ENCODE measurements around the gene PRRT2. TPM values are rescaled to one million over a fixed set of nuclear protein-coding genes. Genes with fewer than 3 reads are reported as not detected.

PRRT2 gene
- total and polyA plus RNA-seq, 10 of the 15 experiments (the other 5 are each of a cell fraction or from before 2014, with no cell fraction given) = 0.08 to 0.49 (median 0.12) TPM; not detected in 4

DNA sequence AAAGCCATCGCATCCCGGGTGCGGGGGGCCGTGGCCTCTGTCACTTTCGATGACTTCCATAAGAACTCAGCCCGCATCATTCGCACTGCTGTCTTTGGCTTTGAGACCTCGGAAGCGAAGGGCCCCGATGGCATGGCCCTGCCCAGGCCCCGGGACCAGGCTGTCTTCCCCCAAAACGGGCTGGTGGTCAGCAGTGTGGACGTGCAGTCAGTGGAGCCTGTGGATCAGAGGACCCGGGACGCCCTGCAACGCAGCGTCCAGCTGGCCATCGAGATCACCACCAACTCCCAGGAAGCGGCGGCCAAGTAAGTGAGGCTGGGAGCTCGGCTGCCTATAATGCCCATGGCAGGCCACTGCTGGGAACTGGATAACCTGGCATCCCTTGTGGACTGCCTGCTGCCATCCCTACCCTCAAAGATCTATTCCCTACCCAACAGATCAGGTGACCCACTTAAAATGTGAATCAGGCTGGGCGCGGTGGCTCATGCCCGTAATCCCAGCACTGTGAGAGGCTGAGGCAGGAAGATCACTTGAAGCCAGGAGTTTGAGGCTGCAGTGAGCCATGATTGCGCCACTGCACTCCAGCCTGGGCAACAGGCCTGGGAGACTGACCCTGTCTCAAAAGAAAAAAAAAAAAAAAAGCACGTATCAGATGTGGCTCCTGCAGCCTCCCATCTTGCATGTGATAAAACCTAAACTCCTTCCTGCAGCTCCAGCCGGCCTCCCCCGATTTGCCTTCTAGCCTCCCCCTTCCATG lies 32.8 kb downstream of the PRRT2 start:
- Histone ChIP-seq H3K4me3 (no peak overlapping the region), H3K4me2 (ENCODE audit: control insufficient read depth, insufficient read depth) (no peak overlapping the region), H3K79me2 (ENCODE audit: control insufficient read depth, insufficient read depth, low read length) (no peaks in the 10 kb centered on the region), H4K20me1 (ENCODE audit: control insufficient read depth, insufficient read depth) (no peaks in the 10 kb centered on the region), H3K27ac (ENCODE audit: control insufficient read depth, insufficient read depth) (no peak overlapping the region), H3K27me3 (replicated peaks in 1 of 2; ENCODE audit: control insufficient read depth in 2 of 2, insufficient read depth in 2 of 2, low read length in 1 of 2) (no peaks in the 10 kb centered on the region), H3K4me1 (ENCODE audit: control insufficient read depth, insufficient read depth, low read length) (no peaks in the 10 kb centered on the region), H3K9ac (ENCODE audit: control insufficient read depth, insufficient read depth, low read length) (no peak overlapping the region), H2AFZ (ENCODE audit: control insufficient read depth, low read depth, low read length) (no peak overlapping the region), H3K9me3 (replicated peaks; ENCODE audit: control insufficient read depth, insufficient read depth, low read length) (no peaks in the 10 kb centered on the region), H3K36me3 (ENCODE audit: control insufficient read depth in 2 of 2, insufficient read depth in 2 of 2, low read length in 1 of 2) (peaks cover 3 to 6% of the 10 kb centered on the region in 2 experiments; a peak in 3 of 4 replicates)
- no peak for DNase-seq (ENCODE audit: low read depth, low spot score)
- SMC1A ChIA-PET (ENCODE audit: uncharacterized antibody, unreplicated experiment) = no interaction called here
- RAD21 ChIA-PET (ENCODE audit: unreplicated experiment) = no interaction called here
- TF ChIP-seq ZNF207 (IDR thresholded peaks at IDR 0.05; ENCODE audit: borderline replicate concordance) = no peak
- TF ChIP-seq TCF12 (IDR thresholded peaks at IDR 0.05; ENCODE audit: low read depth, low read length) = no peak
- TF ChIP-seq TAF1 (IDR thresholded peaks at IDR 0.05; ENCODE audit: borderline replicate concordance, low read depth, low read length) = no peak
- no peak for TF ChIP-seq PML (IDR thresholded peaks at IDR 0.05; ENCODE audit: low read length)
- TF ChIP-seq ATF2 (IDR thresholded peaks at IDR 0.05; ENCODE audit: low read length) = no peak
- no peak for TF ChIP-seq RBBP5 (conservative IDR thresholded peaks at IDR 0.05)
- no peak for TF ChIP-seq ASH2L (IDR thresholded peaks at IDR 0.05; ENCODE audit: borderline replicate concordance, low read depth)
- no peak for TF ChIP-seq SIN3A (IDR thresholded peaks at IDR 0.05; ENCODE audit: low read depth, low read length)
- TF ChIP-seq CBX3 (IDR thresholded peaks at IDR 0.05; ENCODE audit: borderline replicate concordance, low read depth) = no peak
- TF ChIP-seq, protein P1, sequence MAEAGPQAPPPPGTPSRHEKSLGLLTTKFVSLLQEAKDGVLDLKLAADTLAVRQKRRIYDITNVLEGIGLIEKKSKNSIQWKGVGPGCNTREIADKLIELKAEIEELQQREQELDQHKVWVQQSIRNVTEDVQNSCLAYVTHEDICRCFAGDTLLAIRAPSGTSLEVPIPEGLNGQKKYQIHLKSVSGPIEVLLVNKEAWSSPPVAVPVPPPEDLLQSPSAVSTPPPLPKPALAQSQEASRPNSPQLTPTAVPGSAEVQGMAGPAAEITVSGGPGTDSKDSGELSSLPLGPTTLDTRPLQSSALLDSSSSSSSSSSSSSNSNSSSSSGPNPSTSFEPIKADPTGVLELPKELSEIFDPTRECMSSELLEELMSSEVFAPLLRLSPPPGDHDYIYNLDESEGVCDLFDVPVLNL (IDR thresholded peaks at IDR 0.05; ENCODE audit: low read depth, low read length) = no peak
- TF ChIP-seq RFX5 (IDR thresholded peaks at IDR 0.05; ENCODE audit: low read depth, low read length) = no peak
- no peak for TF ChIP-seq STAT3 (IDR thresholded peaks at IDR 0.05; ENCODE audit: low read depth, low read length)
- TF ChIP-seq NBN (IDR thresholded peaks at IDR 0.05) = no peak
- intact Hi-C loops (cut with micrococcal nuclease; ENCODE audit: unreplicated experiment) = no loop called here
- FAIRE-seq = no peak
- POLR2A ChIA-PET = no interaction called here
- in situ Hi-C loops (cut with MboI) = no loop called here
- ATAC-seq = no peak
- CTCF ChIA-PET = no interaction called here
- no TSS peak for BruUV-seq (replicated peaks)
- 95% methylated on average over 28 of the region's 28 CpGs for WGBS (ENCODE audit: insufficient coverage, insufficient replicate concordance, low lambda C conversion rate, missing lambda C conversion rate)

Measured in GM12878 (cell line).